HepG2 (cell line): Measurements from ENCODE around the gene SPTBN4. TPM values are rescaled to one million over a fixed set of nuclear protein-coding genes. Genes with fewer than 3 reads are reported as not detected.

Experiments
- HMG20A ChIP-seq: IDR thresholded peaks from 2 replicates; pipeline ENCODE4 v1.6.1; 2016; ENCODE audit warnings: borderline replicate concordance
- HOXA5 ChIP-seq: sonication (generic); formaldehyde crosslinking; IDR thresholded peaks from 2 replicates; pipeline ENCODE4 v1.4.0; 2020; ENCODE audit warnings: missing genetic modification reagents
- HOXA9 ChIP-seq: sonication (generic); formaldehyde crosslinking; IDR thresholded peaks from 2 replicates; pipeline ENCODE4 v1.8.1; 2022; ENCODE audit warnings: missing genetic modification reagents, mild to moderate bottlenecking, moderate library complexity, borderline replicate concordance
- MTF1 ChIP-seq: sonication (generic); formaldehyde crosslinking; IDR thresholded peaks from 2 replicates; pipeline ENCODE4 v1.5.0; 2020; ENCODE audit warnings: missing genetic modification reagents
- NR2F1 ChIP-seq, 2 experiments: fragments of 450-650 bp in 1 of 2; formaldehyde crosslinking in 1 of 2; IDR thresholded peaks; 2 replicates each; pipeline versions ENCODE4 v1.5.0 to v1.6.1; 2016 to 2020; ENCODE audit warnings: mild to moderate bottlenecking in 1 of 2, missing compliant biosample characterization in 1 of 2, missing genetic modification reagents in 1 of 2, moderate library complexity in 1 of 2
- PAF1 ChIP-seq: IDR thresholded peaks from 2 replicates; pipeline ENCODE4 v1.6.1; 2016; ENCODE audit warnings: missing genetic modification reagents, missing compliant biosample characterization
- RERE ChIP-seq: IDR thresholded peaks from 2 replicates; pipeline ENCODE4 v1.6.1; 2016; ENCODE audit warnings: low read depth, missing genetic modification reagents, missing compliant biosample characterization
- SMC3 ChIP-seq: IDR thresholded peaks from 2 replicates; pipeline ENCODE4 v1.6.1; 2011; ENCODE audit warnings: low read length, improper control_type of control experiment
- ZFP36L2 ChIP-seq: sonication (generic); formaldehyde crosslinking; IDR thresholded peaks from 2 replicates; pipeline ENCODE4 v1.4.0; 2020; ENCODE audit warnings: missing genetic modification reagents
- ZNF670 ChIP-seq: sonication (generic); formaldehyde crosslinking; IDR thresholded peaks from 2 replicates; pipeline ENCODE4 v1.8.0; 2022; ENCODE audit warnings: mild to moderate bottlenecking, missing genetic modification reagents, borderline replicate concordance
- ZNF709 ChIP-seq: sonication (generic); formaldehyde crosslinking; IDR thresholded peaks from 2 replicates; pipeline ENCODE4 v1.5.0; 2020; ENCODE audit warnings: mild to moderate bottlenecking, missing genetic modification reagents
- polyA plus RNA-seq, 8 experiments: library from polyadenylated mRNA; depleted of rRNA in 3 of 8; stranded (reverse) in 7 of 8; unstranded in 1 of 8; fragments of >200 nt; fragmentation: Illumina TruSeq in 4 of 8; extraction: Trizol in 4 of 8; gene quantifications; 2 replicates each; pipeline versions ENCODE4 v1.2.1 to v1.2.3, GENCODE V29; 2011 to 2016; ENCODE audit warnings: low read depth in 4 of 8, missing spikeins in 1 of 8, mixed read lengths in 1 of 8; ENCODE audit not compliant: insufficient read depth in 1 of 8
- total RNA-seq, 5 experiments: library from RNA; depleted of rRNA; stranded (reverse); fragments of >200 nt; fragmentation: Illumina TruSeq; extraction: Trizol; gene quantifications; 2 replicates each; pipeline ENCODE4 v1.2.3, GENCODE V29; 2016; ENCODE audit warnings: low read depth in 1 of 5
- TF ChIP-seq, protein P1 (sequence below): sonication (generic); formaldehyde crosslinking; IDR thresholded peaks from 2 replicates; pipeline ENCODE4 v1.5.0; 2020; ENCODE audit warnings: missing genetic modification reagents

Gene SPTBN4
- total and polyA plus RNA-seq, 2 of the 13 experiments (the other 11 are each of a cell fraction or from before 2014, with no cell fraction given), result 0.11 TPM

- no peak for TF ChIP-seq RERE
- no peak for TF ChIP-seq ZNF709
- no peak for TF ChIP-seq HOXA5 (CRISPR knock-in tag)
- no peak for TF ChIP-seq ZNF670
- TF ChIP-seq NR2F1 (CRISPR knock-in tag; IDR thresholded peaks at IDR 0.05), result no peak
- no peak for TF ChIP-seq SMC3
- TF ChIP-seq HMG20A (CRISPR knock-in tag), result no peak
- TF ChIP-seq, protein P1, sequence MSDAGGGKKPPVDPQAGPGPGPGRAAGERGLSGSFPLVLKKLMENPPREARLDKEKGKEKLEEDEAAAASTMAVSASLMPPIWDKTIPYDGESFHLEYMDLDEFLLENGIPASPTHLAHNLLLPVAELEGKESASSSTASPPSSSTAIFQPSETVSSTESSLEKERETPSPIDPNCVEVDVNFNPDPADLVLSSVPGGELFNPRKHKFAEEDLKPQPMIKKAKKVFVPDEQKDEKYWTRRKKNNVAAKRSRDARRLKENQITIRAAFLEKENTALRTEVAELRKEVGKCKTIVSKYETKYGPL, result no peak
- no peak for TF ChIP-seq HOXA9
- TF ChIP-seq MTF1 (CRISPR knock-in tag), result no peak
- no peak for TF ChIP-seq ZFP36L2 (CRISPR knock-in tag)
- TF ChIP-seq PAF1 (CRISPR knock-in tag), result no peak
Observed at GRCh38 chr19:40589591-40590429, 123.0 kb downstream of the SPTBN4 start (continued).
